GM12864 (cell line): ENCODE measurements around the gene PSD.

Source experiments
- DNase-seq: peaks from one replicate; pipeline ENCODE4 v3.0.0-alpha.2; 2011; ENCODE audit warnings: low read depth
- H3K4me3 ChIP-seq: 2 replicates; pipeline ENCODE4 v1.5.1; 2011; ENCODE audit warnings: mild to moderate bottlenecking, low read depth, low read length, control low read depth
- CTCF ChIP-seq: IDR thresholded peaks from 2 replicates; pipeline ENCODE4 v1.5.1; 2011; ENCODE audit warnings: low read depth, mild to moderate bottlenecking, moderate library complexity, low read length, control low read depth, inconsistent platforms; ENCODE audit errors: missing control alignments

PSD gene

DNA sequence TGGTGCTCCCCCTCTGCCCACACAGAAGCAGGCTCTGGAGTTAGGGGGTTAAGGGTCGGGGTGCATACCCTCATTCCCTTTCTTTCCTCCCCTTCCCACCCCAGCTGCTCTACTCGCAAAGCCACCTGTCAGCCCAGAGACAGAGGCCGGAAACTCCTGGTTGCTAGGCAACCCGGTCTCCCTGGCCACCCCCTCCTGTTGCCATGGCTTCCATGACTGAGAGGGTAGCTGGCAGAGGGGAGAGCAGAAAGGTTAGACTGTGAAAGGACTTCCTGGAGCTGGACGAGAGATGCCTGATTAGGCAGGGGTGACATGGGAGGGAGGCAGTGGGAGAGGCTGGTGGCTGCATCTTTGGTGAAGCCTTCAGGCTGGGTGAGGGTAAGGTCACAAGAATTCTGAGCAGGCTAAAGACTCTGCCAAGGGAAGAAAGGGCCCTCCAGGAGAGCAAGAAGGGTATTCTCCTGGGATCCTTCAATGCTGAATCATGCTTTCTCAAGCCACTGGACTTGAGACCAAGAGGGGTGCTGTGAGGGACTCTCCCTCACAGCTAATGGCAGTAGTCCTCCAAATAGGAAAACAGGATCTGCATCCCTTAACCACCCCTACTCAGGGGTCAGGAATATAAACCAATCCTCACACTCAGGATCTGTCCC is 5.4 kb downstream of the PSD start:
- H3K4me3 ChIP-seq = no peak overlapping the region
- no peak for TF ChIP-seq CTCF
- no peak for DNase-seq

- H3K4me3 ChIP-seq = no peak overlapping the region
- TF ChIP-seq CTCF = no peak
- DNase-seq = no peak
Observed at GRCh38 chr10:102412293-102412692, 6.3 kb downstream of the PSD start.

- DNase-seq = no peak
- H3K4me3 ChIP-seq = no peak overlapping the region
- TF ChIP-seq CTCF = no peak
Observed at GRCh38 chr10:102411341-102412255, 7.0 kb downstream of the PSD start.

GRCh38 chr10:102410429-102411073 is 8.0 kb downstream of the PSD start:
- TF ChIP-seq CTCF = no peak
- DNase-seq = no peak
- no peak overlapping the region for H3K4me3 ChIP-seq

DNA sequence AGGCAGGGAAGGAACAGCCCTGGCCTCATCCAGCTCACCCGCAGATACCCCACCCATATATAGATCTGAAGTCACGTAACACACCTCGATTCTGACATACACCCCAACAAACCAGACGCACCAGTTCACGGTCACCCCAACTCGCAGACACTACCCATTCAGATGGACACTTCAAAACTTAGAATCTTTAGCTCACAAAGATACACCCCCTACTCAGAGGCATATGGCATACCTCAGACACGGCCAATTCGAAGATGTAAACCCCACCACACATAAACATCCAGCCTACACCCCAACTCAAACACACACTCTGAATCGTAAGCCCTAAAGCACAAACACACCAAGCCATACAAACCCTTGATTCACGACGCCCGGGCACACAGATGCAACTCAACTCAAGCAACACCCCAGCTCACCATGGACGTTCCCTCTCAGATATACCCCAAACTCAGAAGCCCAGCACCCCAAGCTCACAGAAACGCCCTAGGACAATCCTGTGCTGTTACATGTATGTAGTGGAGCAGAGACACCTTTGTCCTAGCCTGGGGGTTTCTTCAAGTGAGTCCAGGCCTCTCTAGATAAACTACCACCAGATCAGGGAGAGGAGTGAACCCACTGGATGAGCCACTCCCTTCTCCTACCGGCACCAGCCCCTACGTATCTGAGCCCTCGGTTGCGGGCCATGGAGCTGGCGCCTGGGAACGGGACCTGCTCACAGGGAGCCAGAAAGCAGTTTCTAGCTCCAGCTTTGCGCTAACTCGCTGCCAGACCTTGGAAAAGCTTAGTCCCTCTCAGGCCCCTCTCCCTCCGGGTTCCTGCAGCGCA is 8.8 kb downstream of the PSD start:
- TF ChIP-seq CTCF = no peak
- no peak for DNase-seq
- H3K4me3 ChIP-seq = no peak overlapping the region
